ENCODE measurements around the gene KLF16. TPM values are rescaled to one million over a fixed set of nuclear protein-coding genes. Genes with fewer than 3 reads are reported as not detected.
A peak's percentile ranks its signal among the peaks of the same experiment; 100 is the strongest.

Gene KLF16
- total RNA-seq, 1 donor from 2014 or later = 5.3 TPM

DNA sequence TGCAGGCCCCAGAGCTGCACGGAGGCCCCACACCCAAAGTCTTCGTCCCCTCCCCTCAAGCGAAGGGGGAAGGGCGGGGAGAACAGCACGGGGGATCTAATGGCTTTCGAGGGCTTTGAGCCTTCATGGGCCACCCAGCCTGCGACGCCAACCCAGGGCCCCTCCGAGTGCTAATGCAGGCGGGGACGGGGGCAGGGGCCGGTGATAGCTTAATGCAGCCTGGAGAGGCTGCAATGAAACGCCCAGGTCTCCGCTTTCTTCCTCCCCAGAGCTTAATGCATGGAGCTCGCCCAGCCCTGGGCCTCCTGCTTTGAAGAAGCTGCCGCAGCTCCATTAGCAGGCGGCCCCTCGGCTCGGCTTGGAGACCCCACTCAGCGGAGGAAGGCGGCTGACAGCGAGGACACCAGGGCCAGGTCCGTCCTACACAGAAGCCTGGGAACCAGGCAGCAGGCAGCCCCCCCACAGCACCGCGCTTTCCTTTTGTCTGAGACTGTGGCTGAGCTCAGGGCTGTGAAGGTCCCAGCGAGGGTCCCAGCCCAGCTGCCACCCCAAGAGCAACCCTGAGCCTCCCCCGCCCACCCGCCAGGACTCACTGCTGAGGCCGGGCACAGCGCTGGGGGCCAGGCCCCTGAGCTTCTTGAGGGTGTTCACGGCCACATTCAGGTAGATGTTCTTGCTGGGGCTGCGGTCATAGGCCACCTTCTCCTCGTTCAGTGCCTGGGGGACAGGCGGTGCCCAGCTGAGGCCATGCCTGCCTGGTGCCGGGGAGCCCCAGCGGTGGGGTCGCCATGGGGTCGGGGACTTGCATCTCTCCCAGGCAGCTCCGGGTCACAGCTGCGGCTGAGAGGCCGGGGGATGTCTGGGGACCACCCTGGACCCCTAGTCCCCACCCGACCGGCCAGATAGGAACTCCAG lies 43.8 kb downstream of the KLF16 start:
- DNase-seq = no peak

DNA sequence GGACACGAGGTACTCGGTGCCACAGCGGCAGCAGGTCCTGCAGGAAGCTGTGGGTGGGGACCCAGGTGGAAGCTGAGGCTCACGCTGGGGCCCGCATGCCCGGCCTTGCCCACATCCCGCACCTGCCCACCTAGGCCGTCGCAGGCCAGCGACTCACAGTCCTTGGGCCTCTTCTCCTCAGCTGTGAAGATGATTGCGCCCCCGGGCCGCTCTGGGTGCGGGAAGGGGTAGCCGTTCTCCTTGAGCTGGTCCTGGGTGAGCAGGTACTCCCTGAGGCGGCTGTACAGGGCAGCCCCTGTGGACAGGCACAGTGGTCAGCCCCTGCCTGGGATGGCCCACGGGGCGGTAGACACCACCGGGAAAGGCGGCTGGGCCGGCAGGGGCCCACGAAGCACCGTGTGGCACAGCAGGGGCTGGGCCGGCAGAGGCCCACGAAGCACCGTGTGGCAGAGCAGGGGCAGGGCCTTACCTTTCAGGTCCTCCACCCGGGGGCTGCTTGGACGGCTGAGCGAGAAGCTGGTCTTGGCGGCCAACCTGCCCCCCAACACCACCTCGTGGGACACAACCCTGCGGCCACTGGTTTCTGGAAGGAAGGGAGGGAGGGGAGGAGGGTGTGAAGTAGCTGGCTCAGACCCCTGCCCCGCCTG lies 44.7 kb downstream of the KLF16 start:
- DNase-seq = no peak

DNA sequence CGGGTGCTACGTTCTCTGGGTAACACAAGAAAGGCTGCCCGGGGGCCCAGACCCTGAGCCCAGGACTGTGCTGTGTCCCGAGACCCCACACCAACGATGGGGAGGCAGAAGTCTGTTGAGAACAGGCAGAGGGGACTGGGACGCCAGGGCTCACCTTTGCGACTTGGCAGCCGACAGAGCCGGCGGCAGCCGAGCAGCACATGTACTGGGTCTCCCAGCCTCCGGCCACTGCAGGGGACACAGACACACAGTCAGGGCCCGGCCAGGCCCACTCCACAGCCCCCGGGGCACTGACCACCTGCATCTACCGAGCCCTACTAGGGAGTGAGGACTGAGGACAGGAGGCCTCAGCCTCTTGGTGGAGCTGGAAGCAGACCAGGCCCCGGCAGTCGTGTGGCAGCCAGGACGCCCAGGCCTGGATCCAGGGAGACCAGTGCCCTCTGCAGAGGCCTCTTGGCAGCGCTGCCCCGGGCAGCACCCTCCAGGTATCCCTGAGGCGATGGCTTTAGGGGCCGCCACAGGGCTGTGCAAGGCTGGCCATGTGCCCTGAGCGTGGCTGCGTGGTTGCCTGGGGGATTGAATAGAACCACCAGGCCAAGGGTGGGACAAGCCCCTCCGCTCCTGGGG lies 45.7 kb downstream of the KLF16 start:
- no peak for DNase-seq

DNA sequence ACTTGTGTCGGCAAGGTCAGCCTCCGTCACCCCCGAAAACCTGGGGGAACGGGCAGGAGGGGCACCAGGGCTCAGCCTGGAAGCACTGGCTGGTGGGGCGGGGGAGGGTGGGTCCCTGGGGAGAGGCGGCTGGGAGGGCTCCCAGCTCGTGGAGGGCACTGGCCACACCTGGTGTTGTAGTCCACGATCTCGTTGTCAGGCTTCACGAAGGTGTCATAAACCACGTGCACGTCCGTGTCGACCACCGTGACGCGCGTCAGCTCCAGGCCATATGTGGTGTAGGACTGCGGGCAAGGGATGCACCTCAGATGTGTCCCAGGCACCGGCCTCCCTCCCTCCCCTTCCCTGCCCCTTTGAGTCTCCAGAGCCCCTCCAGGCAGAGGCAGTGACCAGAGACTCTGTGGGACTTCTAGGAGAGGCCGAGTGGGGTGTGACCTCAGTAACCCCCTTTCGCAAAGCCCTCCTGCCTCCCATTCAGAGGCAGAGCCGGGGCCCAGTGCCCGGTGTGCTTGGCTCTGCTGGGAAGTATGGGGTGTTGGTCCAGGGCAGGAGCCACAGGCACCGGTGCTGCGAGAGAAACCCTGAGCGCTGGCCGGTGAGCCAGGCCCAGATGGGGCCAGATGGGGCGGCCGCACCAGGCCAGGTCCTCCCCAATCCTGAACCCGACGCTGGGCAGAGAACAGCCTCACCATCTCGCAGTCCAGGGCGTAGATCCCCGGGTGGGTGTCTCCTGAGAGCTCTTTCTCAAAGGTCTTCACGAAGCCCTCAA lies 46.7 kb downstream of the KLF16 start:
- DNase-seq = no peak

DNA sequence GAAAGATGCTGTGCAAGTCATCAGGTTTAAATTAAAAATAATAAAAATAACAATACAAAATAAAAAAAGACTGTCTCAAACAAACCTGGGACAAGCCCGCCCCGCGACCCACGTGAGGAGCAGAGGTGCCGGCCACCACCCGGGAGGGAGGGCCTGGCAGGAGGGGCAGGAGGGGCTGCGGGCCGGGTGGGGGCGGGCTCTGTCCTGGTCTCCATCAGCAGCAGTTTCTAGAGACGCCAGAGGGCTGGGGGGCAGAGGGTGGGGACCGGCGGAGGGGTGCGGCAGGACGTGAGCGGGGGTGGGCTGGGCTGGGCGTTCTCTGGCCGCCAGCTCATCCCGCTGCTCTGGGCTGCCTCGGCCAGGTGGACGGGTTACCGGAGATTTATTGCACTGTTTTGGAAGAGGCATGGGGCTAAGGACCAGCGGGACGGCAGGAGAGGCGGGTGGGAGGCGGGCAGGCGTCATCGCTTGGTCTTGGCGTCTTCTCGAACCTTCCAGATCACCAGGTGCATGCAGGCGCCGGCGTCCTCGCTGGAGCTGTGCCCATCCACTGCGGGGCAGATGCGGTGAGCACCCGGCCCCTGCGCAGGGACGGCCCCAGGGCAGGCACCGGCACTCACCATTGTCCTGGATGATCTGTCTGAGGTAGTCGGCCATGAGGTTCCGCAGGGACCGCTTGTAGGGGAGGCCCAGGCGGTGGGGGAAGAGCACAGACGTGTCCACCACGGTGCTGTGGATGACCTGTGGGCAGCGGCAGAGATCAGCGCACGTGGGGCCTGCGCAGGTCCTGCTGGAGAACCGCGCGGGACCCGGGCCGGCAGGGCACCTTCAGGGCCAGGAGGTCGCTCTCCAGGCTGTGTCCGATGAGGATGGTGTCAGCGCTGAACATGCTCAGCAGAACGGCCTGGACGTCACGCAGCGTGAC lies 47.5 kb downstream of the KLF16 start:
- no peak for DNase-seq

DNA sequence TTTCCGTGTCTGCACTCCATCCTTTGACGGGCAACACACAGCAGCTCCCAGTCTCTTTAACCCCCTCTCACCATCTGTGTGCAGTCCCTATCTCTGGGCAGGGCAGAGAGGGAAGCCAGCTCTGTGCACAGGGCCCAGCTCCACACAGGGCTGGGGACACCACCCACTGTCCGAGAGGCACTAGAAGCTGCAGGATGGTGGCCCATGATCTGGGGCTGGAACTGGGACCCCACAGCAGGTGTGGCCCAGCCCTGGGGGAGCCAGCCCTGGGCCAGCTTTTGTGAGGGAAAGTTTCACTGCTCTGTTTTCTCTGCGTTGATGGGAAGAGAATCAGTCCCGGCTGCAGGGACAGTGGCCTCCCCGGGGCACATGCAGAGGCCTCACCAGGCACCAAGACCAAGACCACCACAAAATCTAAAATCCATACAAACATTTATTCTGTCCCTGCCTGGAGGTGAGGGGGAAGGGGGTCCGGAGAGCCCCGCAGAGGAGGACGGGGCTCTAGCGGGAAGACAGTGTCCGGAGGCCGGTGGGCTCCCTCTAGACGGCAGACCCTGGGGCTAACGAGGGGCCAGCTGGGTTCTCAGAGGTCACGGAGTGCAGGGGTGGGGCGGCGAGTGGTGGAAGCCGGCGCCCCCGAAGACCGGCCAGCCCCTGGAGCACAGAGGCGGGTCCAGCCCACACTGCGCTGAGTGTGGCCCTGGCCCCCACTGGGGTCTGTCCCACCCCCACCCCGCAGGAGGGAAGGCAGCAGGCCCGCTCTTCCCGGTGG lies 48.4 kb downstream of the KLF16 start:
- no peak for DNase-seq

DNA sequence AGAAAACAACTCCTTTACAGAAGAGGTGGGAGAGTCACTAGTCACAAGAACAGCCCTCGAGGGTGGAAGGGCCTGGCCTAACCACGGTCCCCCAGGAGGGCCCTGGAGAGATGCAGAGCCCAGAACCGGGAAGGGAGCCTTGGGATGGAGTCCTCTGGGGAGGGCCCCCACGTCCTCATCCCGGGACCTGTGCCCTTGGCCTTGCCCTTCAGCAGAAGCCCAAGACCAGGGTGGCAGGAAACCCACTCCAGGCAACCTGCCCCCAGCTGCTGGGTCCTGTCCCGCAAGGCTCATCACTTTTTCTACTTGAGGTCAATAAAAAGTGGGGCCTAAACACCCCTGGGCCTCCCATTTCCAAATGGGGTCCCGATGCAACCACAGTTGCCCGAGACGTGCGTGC lies 49.0 kb downstream of the KLF16 start:
- DNase-seq = no peak

DNA sequence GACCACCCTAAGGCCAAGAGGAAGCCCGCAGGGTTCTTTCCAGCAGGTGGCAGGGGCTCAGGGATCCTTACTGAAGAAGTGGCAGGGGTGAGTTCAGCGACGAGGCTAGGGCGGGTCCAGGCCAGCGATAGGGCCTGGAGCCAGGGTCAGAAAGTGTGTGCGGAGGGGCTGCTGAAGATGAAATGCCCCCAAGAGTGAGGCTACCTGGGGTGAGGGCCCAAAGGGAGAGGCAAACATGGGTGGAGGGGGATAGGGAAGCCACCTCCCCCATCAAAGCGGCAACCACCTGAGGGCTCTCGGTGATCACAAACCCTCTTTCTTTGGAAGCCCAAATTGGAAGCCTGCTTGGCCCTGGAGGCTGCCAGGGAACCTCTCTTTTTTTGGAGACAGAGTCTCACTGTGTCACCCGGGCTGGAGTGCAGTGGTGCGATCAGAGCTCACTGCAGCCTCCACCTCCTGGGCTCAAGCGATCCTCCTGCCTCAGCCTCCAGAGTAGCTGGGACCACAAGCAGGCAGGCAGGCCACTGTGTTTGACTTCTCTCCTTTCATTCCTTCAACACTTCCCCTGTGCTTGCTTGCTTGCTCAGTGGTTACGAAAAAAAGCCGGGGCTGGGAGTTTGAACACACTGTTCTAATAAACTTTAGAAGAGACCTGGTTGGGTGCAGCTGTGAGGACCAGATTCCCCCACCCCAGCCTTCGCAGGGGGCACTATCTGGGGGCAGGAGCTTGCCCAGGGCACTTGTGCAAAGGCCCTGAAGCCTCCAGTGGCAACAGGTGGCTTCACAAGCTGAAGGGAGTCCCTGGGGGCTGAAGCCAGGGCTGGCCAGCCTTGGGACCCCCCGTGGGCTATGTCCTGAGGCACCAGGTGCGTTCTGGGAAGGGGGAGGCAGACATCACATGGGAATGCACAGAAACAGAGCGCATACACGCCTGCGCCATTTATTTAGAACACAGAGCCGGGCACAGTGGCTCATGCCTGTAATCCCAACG lies 49.9 kb downstream of the KLF16 start:
- no peak for DNase-seq

DNA sequence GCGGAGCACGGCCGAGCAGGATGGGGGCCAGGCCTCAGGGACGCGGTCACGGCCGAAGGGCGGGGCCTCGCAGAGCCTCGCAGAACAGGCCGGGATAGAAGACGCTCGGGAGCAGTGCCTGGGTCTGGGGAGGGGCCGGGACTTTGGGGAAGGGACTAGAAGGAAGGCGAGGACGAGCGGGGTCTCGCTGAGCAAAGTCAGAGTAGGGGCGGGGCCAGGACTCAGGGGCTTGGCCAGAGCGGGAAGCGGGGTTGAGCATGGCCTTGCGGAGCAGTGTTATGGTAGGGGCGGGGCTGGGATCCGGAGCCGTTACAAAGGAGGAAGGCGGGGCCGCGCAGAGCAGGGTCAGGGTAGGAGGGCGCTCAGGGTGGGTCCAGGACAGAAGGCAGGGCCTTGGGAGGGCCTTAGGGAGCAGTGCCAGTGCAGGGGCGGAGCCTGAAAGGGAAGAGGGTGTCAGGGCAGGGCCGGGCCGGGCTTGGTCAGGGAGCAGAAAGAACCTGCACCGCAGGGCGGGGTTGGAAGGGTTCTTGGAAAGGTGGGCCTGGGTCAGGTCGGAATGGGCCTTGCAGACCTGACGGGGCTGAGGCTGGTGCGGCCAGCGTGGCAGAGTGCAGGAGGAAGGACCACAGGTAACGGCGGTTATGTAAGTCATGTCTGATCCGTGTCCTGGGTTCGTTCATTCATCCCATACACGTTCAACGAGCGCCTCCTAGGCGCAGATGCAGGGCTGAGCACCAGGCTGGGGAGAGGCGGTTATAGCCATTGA lies 50.8 kb downstream of the KLF16 start:
- peak; percentile 85 for DNase-seq

DNA sequence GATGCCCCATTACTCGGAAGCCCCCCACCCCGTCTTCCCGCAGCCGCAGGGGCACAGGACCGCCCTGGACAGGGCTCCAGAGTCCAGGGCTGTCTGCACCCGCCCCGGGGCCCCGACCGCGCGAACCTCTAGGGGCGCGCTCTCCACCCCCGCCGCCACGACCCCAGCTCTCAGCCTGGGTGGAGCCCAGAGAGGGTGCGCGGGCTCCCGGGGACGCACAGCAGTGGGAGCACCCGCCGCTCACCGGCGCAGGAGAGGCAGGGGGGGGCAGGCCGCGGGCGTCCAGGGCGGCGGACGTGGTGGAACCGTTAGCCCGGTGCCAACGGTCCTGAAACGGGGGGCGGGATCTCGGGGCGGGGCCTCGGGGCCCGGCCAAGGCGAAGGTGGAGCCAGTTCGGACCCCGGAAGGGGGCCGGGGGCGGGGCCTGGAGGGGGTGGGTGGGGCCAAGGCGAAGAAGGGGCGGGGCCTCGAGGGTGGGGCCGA lies 51.4 kb downstream of the KLF16 start, which contains the start of gene ATP8B3:
ATP8B3 (minus strand) TSS at position 335 of the 484 bp plus-strand sequence. CDS start 540 bp downstream, outside the sequence.
- no peak for DNase-seq

DNA sequence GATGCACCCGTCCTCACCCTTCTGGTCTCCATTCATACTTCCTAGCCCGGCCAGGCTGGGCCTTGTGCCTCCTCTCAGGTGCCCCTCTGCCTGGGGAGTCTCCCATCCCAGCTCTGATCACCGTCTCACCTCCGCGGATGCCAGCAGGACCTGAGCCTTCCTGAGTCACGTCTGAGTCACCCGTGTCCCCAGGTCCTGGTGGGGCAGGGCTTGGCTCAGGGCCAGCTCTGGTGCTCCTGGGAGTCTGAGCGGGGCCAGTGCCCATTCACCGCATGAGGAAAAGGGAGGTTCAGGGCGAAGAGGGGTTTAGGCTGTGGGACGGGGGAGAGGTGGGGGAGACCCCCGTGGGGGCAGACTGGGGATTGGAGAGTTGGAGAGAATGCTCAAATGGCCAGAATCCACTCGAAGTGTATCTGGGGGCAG lies 51.9 kb downstream of the KLF16 start:
- DNase-seq = peak; percentile 58

DNA sequence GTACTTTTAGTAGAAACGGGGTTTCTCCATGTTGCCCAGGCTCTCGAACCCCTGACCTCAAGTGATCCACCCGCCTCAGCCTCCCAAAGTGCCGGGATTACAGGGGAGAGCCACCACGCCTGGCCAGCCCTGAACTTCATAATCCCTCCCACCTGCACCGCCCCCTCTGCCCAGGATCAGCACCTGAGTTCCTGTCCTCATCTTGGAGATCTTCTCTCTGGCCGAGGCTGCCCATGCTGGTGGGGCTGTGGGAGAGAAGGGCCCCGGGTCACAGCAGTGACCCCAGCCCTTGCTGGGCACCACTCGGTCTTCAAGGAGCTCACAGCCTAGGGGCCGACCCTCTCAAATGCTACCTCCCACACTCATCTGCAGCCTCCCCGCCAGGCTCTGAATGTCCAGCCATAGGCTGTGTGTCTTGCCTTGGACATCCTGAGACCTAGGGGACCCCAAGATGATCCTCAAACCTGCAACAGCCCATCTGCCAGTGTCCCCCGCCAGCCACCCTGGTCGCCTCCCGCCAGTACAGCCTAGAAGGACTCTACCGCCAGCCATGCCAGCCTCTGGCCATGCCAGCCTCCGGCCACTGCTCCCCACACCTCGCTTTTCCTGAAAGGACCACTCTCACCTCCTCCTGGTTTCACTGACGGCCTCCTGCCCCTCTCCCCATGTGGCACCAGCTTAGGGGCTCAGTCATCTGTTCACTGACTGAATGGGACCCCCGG lies 52.8 kb downstream of the KLF16 start:
- DNase-seq = no peak

DNA sequence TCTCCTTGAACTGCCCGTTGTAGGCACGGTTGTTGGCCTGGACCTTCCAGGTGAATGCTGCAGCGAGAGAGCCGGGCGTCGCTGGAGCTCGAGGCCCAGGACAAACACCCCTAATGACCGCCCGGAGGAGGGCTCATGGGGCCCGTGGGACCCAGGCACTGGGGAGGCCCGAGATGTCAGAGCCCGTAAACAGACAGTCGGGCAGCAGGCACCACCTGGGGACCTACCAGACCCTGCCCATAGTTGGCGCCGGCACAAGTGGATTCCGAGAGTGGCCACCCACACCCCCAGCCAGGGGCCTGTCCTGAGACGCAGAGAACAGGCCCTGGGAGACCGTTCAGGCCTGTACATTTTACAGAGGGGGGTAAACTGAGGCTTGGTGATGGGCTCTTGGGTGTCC lies 53.7 kb downstream of the KLF16 start:
- DNase-seq = no peak

DNA sequence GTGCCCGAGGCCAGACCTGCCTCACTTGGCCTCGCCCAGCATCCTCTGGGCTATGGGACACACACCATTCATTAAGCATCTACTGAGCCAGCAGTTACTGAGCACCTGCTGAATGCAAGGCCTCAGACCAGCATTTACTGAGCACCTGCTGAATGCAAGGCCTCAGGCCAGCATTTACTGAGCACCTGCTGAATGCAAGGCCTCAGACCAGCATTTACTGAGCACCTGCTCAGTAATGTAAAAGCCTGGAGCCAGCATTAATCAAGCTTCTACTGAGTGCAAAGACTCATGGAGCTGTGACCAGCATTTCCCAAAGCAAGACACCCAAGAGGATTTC lies 55.0 kb downstream of the KLF16 start:
- no peak for DNase-seq

DNA sequence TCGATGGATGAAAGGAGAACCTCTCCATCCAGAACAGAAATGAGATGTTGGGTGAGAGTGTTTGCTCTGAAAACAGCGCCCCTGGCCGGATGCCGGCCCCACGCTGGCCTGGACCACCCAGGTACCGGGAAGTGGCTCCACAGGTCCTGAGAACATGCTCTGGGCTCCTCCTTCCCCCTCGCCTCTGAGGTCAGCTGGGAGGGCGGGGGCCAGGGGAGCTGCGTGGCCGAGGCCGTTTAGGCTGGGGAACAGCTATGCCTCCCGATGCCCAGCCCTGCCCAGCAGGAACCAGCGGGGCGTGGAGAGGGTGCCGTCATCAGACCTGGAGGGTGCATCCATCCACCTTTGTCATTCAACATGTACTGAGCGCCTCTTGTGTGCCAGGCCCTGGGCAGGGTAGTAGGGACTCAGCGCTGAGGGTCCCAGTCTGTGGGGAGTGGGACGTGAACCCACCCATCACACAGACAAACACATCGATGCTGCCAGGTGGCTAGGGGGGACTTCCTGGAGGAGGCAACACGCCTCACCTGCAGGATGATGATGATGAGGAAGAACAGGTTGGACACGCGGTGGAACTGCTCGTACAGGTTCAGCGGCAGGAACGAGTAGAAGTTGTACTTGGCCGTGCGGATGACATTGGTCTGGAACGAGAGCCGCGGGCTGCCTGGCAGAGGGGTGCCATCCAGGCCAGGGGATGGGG lies 55.5 kb downstream of the KLF16 start:
- DNase-seq = no peak

DNA sequence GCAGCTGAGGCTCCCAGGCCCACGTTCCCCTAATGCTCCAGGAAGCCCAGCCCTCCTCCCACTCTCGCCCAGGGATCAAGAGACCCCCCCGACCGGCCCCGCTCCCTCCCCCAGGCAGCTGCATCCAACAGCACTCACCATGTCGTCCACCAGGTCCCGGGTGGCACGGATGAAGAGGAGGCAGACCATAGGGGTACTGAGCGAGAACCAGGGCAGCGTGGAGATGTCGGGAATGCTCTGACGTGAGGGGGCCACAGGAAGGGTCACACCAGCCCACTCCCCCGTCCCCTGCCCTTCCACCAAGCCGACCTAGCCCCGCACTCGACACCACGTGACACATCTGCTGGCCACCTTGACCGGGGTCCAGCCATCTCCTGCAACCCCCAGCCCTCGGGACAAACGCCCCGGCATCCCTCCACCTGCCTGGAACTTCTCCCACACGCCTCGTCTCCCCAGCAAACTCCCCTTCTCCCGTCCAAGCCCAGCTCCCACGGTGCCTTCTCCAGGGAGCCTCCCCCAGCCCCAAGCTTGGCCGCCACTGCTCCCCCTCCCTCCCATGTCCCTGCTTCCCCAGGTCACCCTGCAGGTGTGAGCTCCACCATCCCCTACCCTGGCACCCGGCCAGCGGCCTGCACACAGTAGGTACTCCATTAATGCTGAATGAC lies 56.2 kb downstream of the KLF16 start:
- no peak for DNase-seq
